ENCODE data around the gene ORC4. TPM values are rescaled to one million over a fixed set of nuclear protein-coding genes. Genes with fewer than 3 reads are reported as not detected.

ORC4 gene
- total RNA-seq (33.2 TPM), polyA plus RNA-seq (10 to 100 TPM; 44.4 to 49.7 (median 47.6) TPM)

DNA sequence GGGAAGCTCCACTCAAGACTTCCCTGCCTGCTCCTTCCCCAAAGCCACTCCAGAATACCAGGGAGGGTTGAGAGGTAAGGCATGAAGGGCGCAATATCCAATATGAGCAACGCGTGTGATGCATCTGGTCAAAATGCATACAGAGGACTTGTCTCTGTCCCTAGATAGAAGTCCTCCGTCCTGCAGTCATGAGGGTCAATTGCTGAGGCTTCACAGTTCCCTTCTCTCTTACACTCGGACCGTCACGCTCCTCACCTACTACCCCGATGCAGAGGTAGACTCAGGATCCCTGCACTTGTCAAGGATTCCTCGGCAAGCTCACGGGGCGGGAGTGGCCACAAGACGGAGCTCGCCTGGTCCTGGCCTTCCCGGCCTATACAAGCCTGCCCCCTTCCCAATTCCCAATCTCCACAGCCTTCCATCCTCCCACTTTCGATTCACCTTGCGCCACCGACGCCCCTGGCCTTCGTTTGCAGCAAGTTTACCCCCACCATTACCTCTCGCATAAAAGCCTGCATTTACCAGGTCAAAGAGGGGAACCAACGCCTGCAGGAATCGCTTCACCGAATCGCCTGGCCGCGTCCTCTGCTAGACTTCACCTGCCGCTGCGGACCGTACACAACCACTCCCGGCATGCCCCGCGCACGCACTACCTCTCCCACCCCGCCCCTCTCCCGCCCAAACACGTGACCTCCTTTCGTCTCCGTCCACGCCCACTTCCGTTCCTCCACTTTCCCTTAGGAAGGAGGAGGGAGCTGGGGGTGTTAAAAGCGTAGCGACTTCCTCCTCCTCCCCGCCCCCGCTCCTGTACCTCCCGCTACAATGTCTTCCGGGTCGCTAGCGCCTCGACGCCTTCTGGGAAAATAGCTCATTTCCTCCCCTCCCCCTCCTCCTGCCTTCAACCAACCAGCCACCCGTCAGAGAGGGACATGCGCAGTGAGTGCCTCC, at the start of gene ORC4:
TSS of gene ORC4 (minus strand) at position 627 of the 948 bp plus-strand sequence. CDS start 44,779 bp downstream, outside the sequence.
- no peaks in the 10 kb centered on the region for H3K27me3 ChIP-seq (ENCODE audit: control insufficient read depth, insufficient read depth, low read length)
- peak within 1 kb of the TSS; percentile 96 for H3K27ac ChIP-seq (ENCODE audit: insufficient read depth, low read length, poor library complexity, severe bottlenecking)
- H3K9me3 Mint-ChIP-seq = no peaks in the 10 kb centered on the region
- no peaks in the 10 kb centered on the region for H3K36me3 ChIP-seq (ENCODE audit: control insufficient read depth, insufficient read depth, low read length)
- ATAC-seq (ENCODE audit: low read depth in 2 of 2) = peak; percentile 91
- no peaks in the 10 kb centered on the region for H3K36me3 Mint-ChIP-seq
- peaks cover 44% of the 10 kb centered on the region for H3K4me1 ChIP-seq (ENCODE audit: control insufficient read depth, insufficient read depth, low read length, poor library complexity, severe bottlenecking)
- H3K9me3 ChIP-seq (ENCODE audit: control insufficient read depth in 2 of 2, low read length in 2 of 2) = no peaks in the 10 kb centered on the region
- peak; percentile 96 to 100 (median 97) for DNase-seq
- peak within 1 kb of the TSS; percentile 98 to 99 (median 98) for H3K27ac Mint-ChIP-seq
- peaks cover 25 to 78% (median 48%) of the 10 kb centered on the region in 4 donors for H3K4me1 Mint-ChIP-seq
- peak within 1 kb of the TSS; percentile 88 to 99 (median 96) for H3K4me3 Mint-ChIP-seq
- peak within 1 kb of the TSS; percentile 83 for H3K4me3 ChIP-seq (ENCODE audit: low read depth, low read length)
- H3K27me3 Mint-ChIP-seq = peaks cover 5% of the 10 kb centered on the region

DNA sequence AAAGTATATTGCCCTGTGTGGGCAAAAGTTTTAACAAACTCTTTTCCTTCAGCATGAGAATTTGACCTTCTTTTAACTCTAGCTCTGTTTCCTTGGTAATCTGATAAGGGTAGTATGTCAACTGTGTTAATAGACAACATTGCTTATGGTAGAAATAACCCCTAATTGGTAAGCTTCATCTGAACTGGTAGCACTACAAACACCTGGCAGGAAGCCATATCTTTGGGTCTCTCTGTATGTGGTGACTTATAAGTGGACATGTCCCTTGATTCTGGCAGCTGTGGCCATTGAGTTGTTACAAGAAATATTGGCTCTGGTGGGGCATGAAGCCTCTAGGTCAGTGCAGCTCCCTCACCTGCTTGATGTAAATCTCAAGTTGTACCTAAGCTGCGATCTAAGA, 47.3 kb upstream of the ORC4 start:
- no peaks in the 10 kb centered on the region for H3K27me3 Mint-ChIP-seq

GRCh38 chr2:148065936-148066335, 45.4 kb upstream of the ORC4 start:
- no peaks in the 10 kb centered on the region for H3K27me3 ChIP-seq (ENCODE audit: control insufficient read depth, insufficient read depth, low read length)
- DNase-seq = no peak
- H3K27ac ChIP-seq (ENCODE audit: insufficient read depth, low read length, poor library complexity, severe bottlenecking) = no peak overlapping the region
- no peak overlapping the region for H3K27ac Mint-ChIP-seq
- no peak for ATAC-seq (ENCODE audit: low read depth in 2 of 2)
- no peaks in the 10 kb centered on the region for H3K36me3 ChIP-seq (ENCODE audit: control insufficient read depth, insufficient read depth, low read length)
- H3K9me3 ChIP-seq (ENCODE audit: control insufficient read depth in 2 of 2, low read length in 2 of 2) = no peaks in the 10 kb centered on the region
- H3K4me1 ChIP-seq (ENCODE audit: control insufficient read depth, insufficient read depth, low read length, poor library complexity, severe bottlenecking) = no peaks in the 10 kb centered on the region
- peaks cover 0 to 4% (median 0%) of the 10 kb centered on the region in 7 donors for H3K9me3 Mint-ChIP-seq
- peaks cover 6% of the 10 kb centered on the region for H3K36me3 Mint-ChIP-seq
- no peak overlapping the region for H3K4me3 Mint-ChIP-seq
- no peak overlapping the region for H3K4me3 ChIP-seq (ENCODE audit: low read depth, low read length)
- H3K27me3 Mint-ChIP-seq = no peaks in the 10 kb centered on the region
- H3K4me1 Mint-ChIP-seq = peaks cover 0 to 16% (median 6%) of the 10 kb centered on the region in 4 donors

More for the DNA sequence above, 47.3 kb upstream of the ORC4 start:
- H3K27me3 ChIP-seq (ENCODE audit: control insufficient read depth, insufficient read depth, low read length) = no peaks in the 10 kb centered on the region
- no peaks in the 10 kb centered on the region for H3K9me3 ChIP-seq (ENCODE audit: control insufficient read depth in 2 of 2, low read length in 2 of 2)
- Mint-ChIP-seq H3K4me3 (no peak overlapping the region), H3K36me3 (peaks cover 6% of the 10 kb centered on the region), H3K4me1 (peaks cover 0 to 18% (median 6%) of the 10 kb centered on the region in 4 donors), H3K27ac (peak overlapping the region in 1 of 3 donors; percentile 2), H3K9me3 (peaks cover 0 to 4% (median 0%) of the 10 kb centered on the region in 7 donors)
- no peaks in the 10 kb centered on the region for H3K4me1 ChIP-seq (ENCODE audit: control insufficient read depth, insufficient read depth, low read length, poor library complexity, severe bottlenecking)
- ATAC-seq (ENCODE audit: low read depth in 2 of 2) (no peak), DNase-seq (no peak)
- H3K36me3 ChIP-seq (ENCODE audit: control insufficient read depth, insufficient read depth, low read length) = no peaks in the 10 kb centered on the region
- no peak overlapping the region for H3K4me3 ChIP-seq (ENCODE audit: low read depth, low read length)
- no peak overlapping the region for H3K27ac ChIP-seq (ENCODE audit: insufficient read depth, low read length, poor library complexity, severe bottlenecking)

DNA sequence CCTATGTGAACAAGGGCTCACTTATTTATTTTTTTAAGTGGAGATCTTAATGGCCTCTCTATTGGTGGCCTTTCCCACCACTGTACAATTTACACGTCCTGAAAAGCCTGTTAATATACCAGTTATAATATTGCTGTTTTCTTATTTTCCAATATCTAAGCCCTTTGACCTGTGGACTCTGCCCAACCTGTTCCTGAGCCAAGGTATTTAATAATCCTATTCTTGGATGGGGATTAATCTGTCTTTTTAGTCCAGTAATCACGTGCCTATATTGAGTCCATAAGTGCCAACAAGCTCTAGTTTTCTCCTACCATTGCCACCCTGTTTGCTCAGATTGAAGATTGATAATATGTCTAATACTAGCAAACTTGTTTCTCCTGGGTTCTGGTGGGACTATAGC, 43.1 kb upstream of the ORC4 start:
- Mint-ChIP-seq H3K27ac (no peak overlapping the region), H3K9me3 (peaks cover 0 to 4% (median 0%) of the 10 kb centered on the region in 7 donors), H3K36me3 (peaks cover 9% of the 10 kb centered on the region), H3K4me3 (no peak overlapping the region), H3K4me1 (peaks cover 0 to 15% (median 5%) of the 10 kb centered on the region in 4 donors), H3K27me3 (no peaks in the 10 kb centered on the region)
- ATAC-seq (ENCODE audit: low read depth in 2 of 2) (no peak), DNase-seq (no peak)
- Histone ChIP-seq H3K27me3 (ENCODE audit: control insufficient read depth, insufficient read depth, low read length) (no peaks in the 10 kb centered on the region), H3K4me1 (ENCODE audit: control insufficient read depth, insufficient read depth, low read length, poor library complexity, severe bottlenecking) (no peaks in the 10 kb centered on the region), H3K4me3 (ENCODE audit: low read depth, low read length) (no peak overlapping the region), H3K36me3 (ENCODE audit: control insufficient read depth, insufficient read depth, low read length) (peaks cover 4% of the 10 kb centered on the region), H3K27ac (ENCODE audit: insufficient read depth, low read length, poor library complexity, severe bottlenecking) (no peak overlapping the region), H3K9me3 (ENCODE audit: control insufficient read depth in 2 of 2, low read length in 2 of 2) (no peaks in the 10 kb centered on the region)

GRCh38 chr2:148058641-148059040, 38.1 kb upstream of the ORC4 start:
- Mint-ChIP-seq H3K4me1 (peaks cover 0 to 9% (median 3%) of the 10 kb centered on the region in 4 donors), H3K4me3 (no peak overlapping the region), H3K27ac (no peak overlapping the region), H3K9me3 (peaks cover 0 to 2% (median 0%) of the 10 kb centered on the region in 7 donors), H3K36me3 (peaks cover 10% of the 10 kb centered on the region), H3K27me3 (no peaks in the 10 kb centered on the region)
- Histone ChIP-seq H3K9me3 (ENCODE audit: control insufficient read depth in 2 of 2, low read length in 2 of 2) (no peaks in the 10 kb centered on the region), H3K27me3 (ENCODE audit: control insufficient read depth, insufficient read depth, low read length) (no peaks in the 10 kb centered on the region), H3K4me3 (ENCODE audit: low read depth, low read length) (no peak overlapping the region), H3K36me3 (ENCODE audit: control insufficient read depth, insufficient read depth, low read length) (peaks cover 13% of the 10 kb centered on the region), H3K4me1 (ENCODE audit: control insufficient read depth, insufficient read depth, low read length, poor library complexity, severe bottlenecking) (no peaks in the 10 kb centered on the region), H3K27ac (ENCODE audit: insufficient read depth, low read length, poor library complexity, severe bottlenecking) (no peak overlapping the region)
- ATAC-seq (ENCODE audit: low read depth in 2 of 2) (no peak), DNase-seq (no peak)

DNA sequence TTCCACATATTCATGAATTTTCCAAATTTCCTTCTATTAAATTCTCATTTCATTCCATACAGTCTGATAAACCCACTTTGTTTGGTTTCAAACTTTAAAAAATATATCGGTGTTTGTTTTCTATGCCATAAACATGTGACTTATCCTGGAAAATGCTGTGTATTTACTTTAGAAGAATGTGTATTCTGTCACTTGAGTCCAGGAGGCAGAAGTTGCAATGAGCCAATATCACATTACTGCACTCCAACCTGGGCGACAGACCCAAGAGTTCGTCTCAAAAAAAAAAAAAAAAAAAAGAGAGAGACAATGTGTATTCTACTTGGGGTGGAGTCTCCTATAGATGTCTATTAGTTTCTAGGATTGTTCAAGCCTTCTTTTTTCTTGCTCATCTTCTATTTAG, 32.1 kb upstream of the ORC4 start:
- H3K4me3 Mint-ChIP-seq = no peak overlapping the region
- H3K27ac Mint-ChIP-seq = no peak overlapping the region
- peaks cover 8% of the 10 kb centered on the region for H3K36me3 ChIP-seq (ENCODE audit: control insufficient read depth, insufficient read depth, low read length)
- H3K36me3 Mint-ChIP-seq = peaks cover 11% of the 10 kb centered on the region
- H3K27me3 ChIP-seq (ENCODE audit: control insufficient read depth, insufficient read depth, low read length) = no peaks in the 10 kb centered on the region
- H3K27me3 Mint-ChIP-seq = no peaks in the 10 kb centered on the region
- peaks cover 11 to 20% (median 17%) of the 10 kb centered on the region in 4 donors for H3K4me1 Mint-ChIP-seq
- no peak overlapping the region for H3K4me3 ChIP-seq (ENCODE audit: low read depth, low read length)
- DNase-seq = no peak
- peaks cover 0 to 4% (median 0%) of the 10 kb centered on the region in 7 donors for H3K9me3 Mint-ChIP-seq
- ATAC-seq (ENCODE audit: low read depth in 2 of 2) = no peak
- no peaks in the 10 kb centered on the region for H3K4me1 ChIP-seq (ENCODE audit: control insufficient read depth, insufficient read depth, low read length, poor library complexity, severe bottlenecking)
- H3K9me3 ChIP-seq (ENCODE audit: control insufficient read depth in 2 of 2, low read length in 2 of 2) = no peaks in the 10 kb centered on the region
- H3K27ac ChIP-seq (ENCODE audit: insufficient read depth, low read length, poor library complexity, severe bottlenecking) = no peak overlapping the region

- Mint-ChIP-seq H3K9me3 (peaks cover 0 to 4% (median 0%) of the 10 kb centered on the region in 7 donors), H3K27ac (no peak overlapping the region), H3K4me1 (peaks cover 22 to 30% (median 29%) of the 10 kb centered on the region in 4 donors), H3K27me3 (no peaks in the 10 kb centered on the region), H3K4me3 (no peak overlapping the region), H3K36me3 (peaks cover 4% of the 10 kb centered on the region)
- H3K36me3 ChIP-seq (ENCODE audit: control insufficient read depth, insufficient read depth, low read length) = peaks cover under 1% of the 10 kb centered on the region
- no peaks in the 10 kb centered on the region for H3K9me3 ChIP-seq (ENCODE audit: control insufficient read depth in 2 of 2, low read length in 2 of 2)
- no peak for DNase-seq
- ATAC-seq (ENCODE audit: low read depth in 2 of 2) = no peak
- H3K4me3 ChIP-seq (ENCODE audit: low read depth, low read length) = no peak overlapping the region
- H3K27ac ChIP-seq (ENCODE audit: insufficient read depth, low read length, poor library complexity, severe bottlenecking) = no peak overlapping the region
- no peaks in the 10 kb centered on the region for H3K27me3 ChIP-seq (ENCODE audit: control insufficient read depth, insufficient read depth, low read length)
- H3K4me1 ChIP-seq (ENCODE audit: control insufficient read depth, insufficient read depth, low read length, poor library complexity, severe bottlenecking) = no peaks in the 10 kb centered on the region
These were observed 28.7 kb upstream of the ORC4 start for GRCh38 chr2:148049284-148049683.

Measured in CD4-positive, CD25-positive, alpha-beta regulatory T cell (primary cell).